ENCODE data around the gene TENM3.

DNA sequence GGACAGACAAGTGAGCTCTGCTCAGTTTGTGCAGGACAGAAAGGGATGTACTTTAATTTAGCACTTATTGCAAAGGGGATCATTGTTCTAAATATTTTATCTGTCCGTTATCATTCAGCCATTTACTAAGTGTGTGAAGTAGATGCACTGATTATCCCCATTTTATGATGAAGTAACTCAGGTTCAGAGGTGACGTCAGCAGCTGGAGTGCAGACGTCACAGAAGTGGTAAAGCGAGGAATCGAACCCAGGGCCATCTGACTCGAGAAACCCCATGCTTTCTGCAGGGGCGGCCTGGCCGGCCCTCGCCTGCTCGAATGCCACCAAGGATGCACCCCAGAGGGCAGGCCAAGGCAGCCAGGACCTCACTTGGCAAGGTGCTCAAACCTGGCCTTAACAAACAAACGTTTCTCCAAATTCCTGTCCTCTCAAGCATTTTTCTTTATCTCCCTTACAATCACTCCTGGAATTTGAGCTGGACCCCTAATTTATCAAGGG, 599.0 kb downstream of the TENM3 start:
- TF ChIP-seq, protein P1, sequence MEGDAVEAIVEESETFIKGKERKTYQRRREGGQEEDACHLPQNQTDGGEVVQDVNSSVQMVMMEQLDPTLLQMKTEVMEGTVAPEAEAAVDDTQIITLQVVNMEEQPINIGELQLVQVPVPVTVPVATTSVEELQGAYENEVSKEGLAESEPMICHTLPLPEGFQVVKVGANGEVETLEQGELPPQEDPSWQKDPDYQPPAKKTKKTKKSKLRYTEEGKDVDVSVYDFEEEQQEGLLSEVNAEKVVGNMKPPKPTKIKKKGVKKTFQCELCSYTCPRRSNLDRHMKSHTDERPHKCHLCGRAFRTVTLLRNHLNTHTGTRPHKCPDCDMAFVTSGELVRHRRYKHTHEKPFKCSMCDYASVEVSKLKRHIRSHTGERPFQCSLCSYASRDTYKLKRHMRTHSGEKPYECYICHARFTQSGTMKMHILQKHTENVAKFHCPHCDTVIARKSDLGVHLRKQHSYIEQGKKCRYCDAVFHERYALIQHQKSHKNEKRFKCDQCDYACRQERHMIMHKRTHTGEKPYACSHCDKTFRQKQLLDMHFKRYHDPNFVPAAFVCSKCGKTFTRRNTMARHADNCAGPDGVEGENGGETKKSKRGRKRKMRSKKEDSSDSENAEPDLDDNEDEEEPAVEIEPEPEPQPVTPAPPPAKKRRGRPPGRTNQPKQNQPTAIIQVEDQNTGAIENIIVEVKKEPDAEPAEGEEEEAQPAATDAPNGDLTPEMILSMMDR (IDR thresholded peaks at IDR 0.05): no peak
- no peak for TF ChIP-seq POLR2A (IDR thresholded peaks at IDR 0.05)

Measured in adrenal gland (tissue), 5 donors.